ENCODE data around the gene C19orf38.

Gene C19orf38

GRCh38 chr19:10912619-10913018 is 64.4 kb downstream of the C19orf38 start:
- no peak for DNase-seq

- no peak for DNase-seq
Measured at GRCh38 chr19:10913716-10914340, 65.6 kb downstream of the C19orf38 start.

GRCh38 chr19:10915130-10916091 is 67.2 kb downstream of the C19orf38 start:
- no peak for DNase-seq

GRCh38 chr19:10916602-10917001 is 68.4 kb downstream of the C19orf38 start:
- no peak for DNase-seq

- DNase-seq = no peak
Measured at GRCh38 chr19:10918359-10918758, 70.1 kb downstream of the C19orf38 start.
